NCI-H146 (cell line): ENCODE data around the gene F8.
A peak's percentile ranks its signal among the peaks of the same experiment; 100 is the strongest.
"Not testable (repeated sequence)": the region's sequence is repeated elsewhere in the genome, so short reads cannot be mapped to it uniquely, and the experiment has no call there.

ENCODE experiments used
- DNase-seq: peaks from one replicate; lab custom pipeline; 2025; lab: John Stamatoyannopoulos, UW

F8 gene

GRCh38 chrX:154873329-154873728, 149.2 kb downstream of the F8 start:
- DNase-seq: no peak

- not testable (repeated sequence) for DNase-seq
Measured at GRCh38 chrX:154868522-154868921, 154.0 kb downstream of the F8 start.

GRCh38 chrX:154855256-154855655, 167.3 kb downstream of the F8 start:
- DNase-seq: no peak

GRCh38 chrX:154850957-154851611, 171.4 kb downstream of the F8 start:
- no peak for DNase-seq

GRCh38 chrX:154840856-154841255, 181.7 kb downstream of the F8 start:
- DNase-seq: peak; percentile 49

- DNase-seq: no peak
Measured at GRCh38 chrX:154836163-154836562, 186.4 kb downstream of the F8 start.

GRCh38 chrX:154834562-154834961, 188.0 kb downstream of the F8 start, which contains the start of gene SMIM9:
TSS of gene SMIM9 (minus strand) at chrX:154834662. CDS start at chrX:154830856, 3,806 bp downstream.
- DNase-seq: no peak

- DNase-seq: no peak
Measured at GRCh38 chrX:154833746-154834274, 188.7 kb downstream of the F8 start.

- DNase-seq: no peak
Measured at GRCh38 chrX:154829926-154830442, 192.5 kb downstream of the F8 start.

- no peak for DNase-seq
Measured at GRCh38 chrX:154829134-154829533, 193.4 kb downstream of the F8 start.

GRCh38 chrX:154828016-154828408, 194.5 kb downstream of the F8 start:
- DNase-seq: no peak

- no peak for DNase-seq
Measured at GRCh38 chrX:154827194-154828015, 195.1 kb downstream of the F8 start.

- not testable (repeated sequence) for DNase-seq
Measured at GRCh38 chrX:154825586-154825985, 196.9 kb downstream of the F8 start.

GRCh38 chrX:154824638-154825037, 197.9 kb downstream of the F8 start:
- no peak for DNase-seq

GRCh38 chrX:154822029-154822428, 200.5 kb downstream of the F8 start:
- DNase-seq: no peak

GRCh38 chrX:154821523-154821922, 201.0 kb downstream of the F8 start:
- DNase-seq: no peak

GRCh38 chrX:154819771-154820341, 202.7 kb downstream of the F8 start:
- DNase-seq: peak; percentile 83

GRCh38 chrX:154818916-154819770, 203.4 kb downstream of the F8 start:
- DNase-seq: peak; percentile 30

GRCh38 chrX:154817048-154817618, 205.4 kb downstream of the F8 start:
- not testable (repeated sequence) for DNase-seq

- not testable (repeated sequence) for DNase-seq
Measured at GRCh38 chrX:154816326-154816898, 206.1 kb downstream of the F8 start.
